RWPE1 (cell line): Measurements from ENCODE around the gene PHAF1.
A peak's percentile ranks its signal among the peaks of the same experiment; 100 is the strongest.

ENCODE experiments used
- CTCF ChIA-PET: fragments of 350-600 bp; sonication (Branson Sonifier 250); formaldehyde crosslinking; extraction: SDS; loops from one replicate; lab custom pipeline; 2021; lab: Yijun Ruan, JAX
- POLR2A ChIA-PET: fragments of 400-600 bp; formaldehyde crosslinking; extraction: SDS; loops from one replicate; lab custom pipeline; 2020; ENCODE audit warnings: antibody characterized with exemption; ENCODE audit not compliant: low non-redundant PET; lab: Yijun Ruan, JAX
- DNase-seq: peaks from one replicate; pipeline ENCODE4 v3.0.0; 2012; ENCODE audit warnings: low spot score
- H3K27ac ChIP-seq: fragments of 450-650 bp; 2 replicates; pipeline ENCODE4 v1.5.1; 2017
- CTCF ChIP-seq: fragments of 450-650 bp; conservative IDR thresholded peaks from 2 replicates; pipeline ENCODE4 v1.5.1; 2017; ENCODE audit warnings: low read depth, mild to moderate bottlenecking

The PHAF1 gene

GRCh38 chr16:67109407-67110135, at the start of gene PHAF1:
Gene PHAF1, plus strand, starts transcription at chr16:67109941. Its CDS starts 235 bp downstream, at chr16:67110176.
- DNase-seq, result peak; percentile 98
- peak within 1 kb of the TSS; percentile 73 for H3K27ac ChIP-seq
- CTCF ChIA-PET, result interaction anchor here (1.0 kb wide), 1 partner anchor 46 kb away, joined by 3 read pairs; no protein-coding TSS in a partner anchor
- POLR2A ChIA-PET, result no interaction called here
- no peak for TF ChIP-seq CTCF

GRCh38 chr16:67063008-67063407, 46.7 kb upstream of the PHAF1 start:
- no peak for DNase-seq
- H3K27ac ChIP-seq, result no peak overlapping the region
- CTCF ChIA-PET, result no interaction called here
- POLR2A ChIA-PET, result no interaction called here
- TF ChIP-seq CTCF, result no peak

GRCh38 chr16:67068212-67068753, 41.5 kb upstream of the PHAF1 start:
- POLR2A ChIA-PET, result no interaction called here
- CTCF ChIA-PET, result interaction anchor here (0.5 to 0.7 kb wide), 2 partner anchors 35 to 57 kb away, joined by 3 to 6 read pairs; no protein-coding TSS in a partner anchor
- DNase-seq, result no peak
- no peak overlapping the region for H3K27ac ChIP-seq
- no peak for TF ChIP-seq CTCF

GRCh38 chr16:67071476-67072048, 38.2 kb upstream of the PHAF1 start:
- no peak for TF ChIP-seq CTCF
- H3K27ac ChIP-seq, result no peak overlapping the region
- CTCF ChIA-PET, result no interaction called here
- DNase-seq, result no peak
- POLR2A ChIA-PET, result no interaction called here

- ChIA-PET POLR2A (no interaction called here), CTCF (interaction anchor here (0.6 to 1.7 kb wide), 2 partner anchors 80 to 209 kb away, joined by 4 to 5 read pairs; no protein-coding TSS in a partner anchor)
- no peak overlapping the region for H3K27ac ChIP-seq
- no peak for DNase-seq
- TF ChIP-seq CTCF, result no peak
Measured at GRCh38 chr16:67075331-67075730, 34.4 kb upstream of the PHAF1 start.

GRCh38 chr16:67077871-67078270, 31.9 kb upstream of the PHAF1 start:
- no peak for TF ChIP-seq CTCF
- ChIA-PET POLR2A (no interaction called here), CTCF (interaction anchor here (0.6 kb wide), 2 partner anchors 26 to 77 kb away, joined by 3 read pairs; no protein-coding TSS in a partner anchor)
- no peak for DNase-seq
- H3K27ac ChIP-seq, result no peak overlapping the region
